Stomach (tissue), 9 donors: ENCODE results near the gene DNAJC8. TPM values are rescaled to one million over a fixed set of nuclear protein-coding genes. Genes with fewer than 3 reads are reported as not detected.
A peak's percentile ranks its signal among the peaks of the same experiment; 100 is the strongest.

Source experiments
- DNase-seq, 2 donors: peaks; one replicate each; pipeline versions ENCODE4 v3.0.0 to v3.0.0-alpha.2; 2013 to 2019
- H3K27ac ChIP-seq, 5 donors: fragments of 200-600 bp in 4 of 5; sonication (generic) in 4 of 5; one replicate each; pipeline ENCODE4 v1.5.1; 2013 to 2019; ENCODE audit warnings: mild to moderate bottlenecking in 1 of 5, moderate library complexity in 1 of 5
- H3K27me3 ChIP-seq, 3 donors: fragments of 200-600 bp; sonication (generic); one replicate each; pipeline ENCODE4 v1.5.1; 2017 to 2019; ENCODE audit warnings: mixed run types in 1 of 3
- H3K36me3 ChIP-seq, 4 donors: fragments of 200-600 bp; sonication (generic); 1 replicate in 3 of 4; 2 replicates in 1 of 4; pipeline ENCODE4 v1.5.1; 2016 to 2019
- H3K4me1 ChIP-seq, 4 donors: fragments of 200-600 bp; sonication (generic); one replicate each; pipeline ENCODE4 v1.5.1; 2016 to 2019
- H3K4me3 ChIP-seq, 4 donors: fragments of 200-600 bp; sonication (generic) in 3 of 4; one replicate each; pipeline ENCODE4 v1.5.1; 2016 to 2019; ENCODE audit warnings: mild to moderate bottlenecking in 1 of 4
- H3K9me3 ChIP-seq, 4 donors: fragments of 200-600 bp; sonication (generic); one replicate each; pipeline ENCODE4 v1.5.1; 2016 to 2019
- EP300 ChIP-seq: sonication (generic); formaldehyde crosslinking; IDR thresholded peaks from one replicate; pipeline ENCODE4 v1.6.1; 2017; ENCODE audit warnings: antibody characterized with exemption
- POLR2A ChIP-seq, 4 donors: fragments of 450-650 bp; IDR thresholded peaks; one replicate each; pipeline ENCODE4 v1.6.1; 2016; ENCODE audit warnings: antibody characterized with exemption in 4 of 4, control low read depth in 2 of 4, mild to moderate bottlenecking in 1 of 4, moderate library complexity in 1 of 4
- POLR2AphosphoS5 ChIP-seq, 3 donors: sonication (generic); formaldehyde crosslinking; IDR thresholded peaks; one replicate each; pipeline ENCODE4 v1.6.1; 2016; ENCODE audit warnings: antibody characterized with exemption in 3 of 3
- WGBS, 5 donors: extraction: QIAGEN DNeasy Blood & Tissue Kit in 3 of 5; methylation state at CpG; one replicate each; pipeline versions ENCODE4 v1.1.5 to v1.1.7; 2013 to 2018; 5-methylcytosine and 5-hydroxymethylcytosine counted together
- intact Hi-C: fragments of 100-400 bp; cut with DNase I; formaldehyde crosslinking; loops from one replicate; pipeline ENCODE4 v1.15.1; 2023; ENCODE audit warnings: low total_unique reads
- polyA plus RNA-seq, 3 donors: library from polyadenylated mRNA; stranded (reverse); fragments of 200-250 nt; gene quantifications; one replicate each; pipeline ENCODE4 v1.2.3, GENCODE V29; 2013
- total RNA-seq, 5 donors: library from RNA; depleted of rRNA; stranded (reverse); fragments of >200 nt; gene quantifications; one replicate each; pipeline versions ENCODE4 v1.1.0 to v1.2.3, GENCODE V29; 2014 to 2016
- TF ChIP-seq, protein P1 (sequence below), 7 experiments: fragments of 450-650 bp in 4 of 7; fragments of 200-600 bp in 3 of 7; sonication (generic) in 3 of 7; IDR thresholded peaks; one replicate each; pipeline ENCODE4 v1.5.1; 2016 to 2019; ENCODE audit warnings: antibody characterized with exemption in 7 of 7, control low read depth in 2 of 7, mild to moderate bottlenecking in 1 of 7
- donor health status: healthy with polysubstance abuse.
- donor health status: Bipolar disorder and iron deficiency.
- donor health status: healthy.

Gene DNAJC8
- total and polyA plus RNA-seq, 8 donors = 38.4 to 111 (median 74.4) TPM

GRCh38 chr1:28162151-28162550 lies 70.7 kb downstream of the DNAJC8 start:
- WGBS, 5 donors = 75 to 84% (median 79%) methylated on average over 6 to 7 of the region's 7 CpGs
- Histone ChIP-seq H3K9me3 (no peaks in the 10 kb centered on the region), H3K4me3 (no peak overlapping the region), H3K27ac (peak overlapping the region in 2 of 5 donors; percentile 59 to 73), H3K4me1 (peaks cover 17 to 64% (median 25%) of the 10 kb centered on the region in 4 donors), H3K36me3 (no peaks in the 10 kb centered on the region), H3K27me3 (no peaks in the 10 kb centered on the region)
- DNase-seq = no peak
- TF ChIP-seq POLR2A (IDR thresholded peaks at IDR 0.05) (no peak), EP300 (no peak), POLR2AphosphoS5 (IDR thresholded peaks at IDR 0.05) (no peak)
- TF ChIP-seq, protein P1, sequence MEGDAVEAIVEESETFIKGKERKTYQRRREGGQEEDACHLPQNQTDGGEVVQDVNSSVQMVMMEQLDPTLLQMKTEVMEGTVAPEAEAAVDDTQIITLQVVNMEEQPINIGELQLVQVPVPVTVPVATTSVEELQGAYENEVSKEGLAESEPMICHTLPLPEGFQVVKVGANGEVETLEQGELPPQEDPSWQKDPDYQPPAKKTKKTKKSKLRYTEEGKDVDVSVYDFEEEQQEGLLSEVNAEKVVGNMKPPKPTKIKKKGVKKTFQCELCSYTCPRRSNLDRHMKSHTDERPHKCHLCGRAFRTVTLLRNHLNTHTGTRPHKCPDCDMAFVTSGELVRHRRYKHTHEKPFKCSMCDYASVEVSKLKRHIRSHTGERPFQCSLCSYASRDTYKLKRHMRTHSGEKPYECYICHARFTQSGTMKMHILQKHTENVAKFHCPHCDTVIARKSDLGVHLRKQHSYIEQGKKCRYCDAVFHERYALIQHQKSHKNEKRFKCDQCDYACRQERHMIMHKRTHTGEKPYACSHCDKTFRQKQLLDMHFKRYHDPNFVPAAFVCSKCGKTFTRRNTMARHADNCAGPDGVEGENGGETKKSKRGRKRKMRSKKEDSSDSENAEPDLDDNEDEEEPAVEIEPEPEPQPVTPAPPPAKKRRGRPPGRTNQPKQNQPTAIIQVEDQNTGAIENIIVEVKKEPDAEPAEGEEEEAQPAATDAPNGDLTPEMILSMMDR (IDR thresholded peaks at IDR 0.05) = no peak
- intact Hi-C loops = no loop called here

- intact Hi-C loops = no loop called here
- 87 to 93% (median 90%) methylated on average over 3 of the region's 3 CpGs for WGBS, 5 donors
- Histone ChIP-seq H3K27ac (peak overlapping the region in 4 of 5 donors; percentile 43 to 73 (median 61)), H3K9me3 (no peaks in the 10 kb centered on the region), H3K36me3 (no peaks in the 10 kb centered on the region), H3K4me3 (no peak overlapping the region), H3K27me3 (no peaks in the 10 kb centered on the region), H3K4me1 (peaks cover 17 to 68% (median 25%) of the 10 kb centered on the region in 4 donors)
- no peak for DNase-seq
- TF ChIP-seq, protein P1 (IDR thresholded peaks at IDR 0.05) = no peak
- no peak for TF ChIP-seq EP300
- no peak for TF ChIP-seq POLR2A (IDR thresholded peaks at IDR 0.05)
- no peak for TF ChIP-seq POLR2AphosphoS5 (IDR thresholded peaks at IDR 0.05)
Observed at GRCh38 chr1:28161751-28162150, 71.1 kb downstream of the DNAJC8 start.

DNA sequence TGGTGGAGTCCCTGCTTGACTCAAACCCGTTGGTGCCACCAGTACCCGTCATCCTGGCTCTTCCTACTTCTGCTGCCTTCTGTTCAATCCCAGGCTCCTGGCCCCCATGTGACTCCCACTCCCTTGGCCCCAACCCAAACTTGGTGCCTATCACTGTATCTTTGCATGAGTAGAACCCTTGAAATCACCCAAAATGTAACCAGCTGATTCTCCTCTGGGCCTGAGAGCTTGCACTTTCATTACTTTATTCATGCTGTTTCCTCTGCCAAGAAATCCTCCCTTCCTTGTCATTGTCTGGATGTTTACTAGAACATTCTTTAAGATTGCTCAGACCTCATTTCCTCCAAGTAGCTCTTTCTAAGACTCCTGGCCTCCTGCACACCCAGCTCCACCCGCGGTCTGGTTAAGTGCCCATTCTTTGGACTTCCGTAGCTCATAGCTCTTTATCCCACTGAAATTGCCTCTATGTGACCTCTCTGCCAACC lies 72.0 kb downstream of the DNAJC8 start:
- no peaks in the 10 kb centered on the region for H3K36me3 ChIP-seq
- H3K27me3 ChIP-seq = no peaks in the 10 kb centered on the region
- H3K27ac ChIP-seq = peak overlapping the region; percentile 22 to 73 (median 59)
- WGBS, 5 donors = 43 to 56% (median 51%) methylated on average over 5 of the region's 5 CpGs
- DNase-seq = peak in 1 of 2 donors; percentile 64
- TF ChIP-seq POLR2A (IDR thresholded peaks at IDR 0.05) (no peak), EP300 (no peak), POLR2AphosphoS5 (IDR thresholded peaks at IDR 0.05) (peak in 1 of 3 donors; percentile 71)
- TF ChIP-seq, protein P1 (IDR thresholded peaks at IDR 0.05) = no peak
- H3K9me3 ChIP-seq = no peaks in the 10 kb centered on the region
- intact Hi-C loops = no loop called here
- peaks cover 17 to 76% (median 25%) of the 10 kb centered on the region in 4 donors for H3K4me1 ChIP-seq
- H3K4me3 ChIP-seq = no peak overlapping the region

GRCh38 chr1:28159680-28160079 lies 73.1 kb downstream of the DNAJC8 start:
- TF ChIP-seq, protein P1 (IDR thresholded peaks at IDR 0.05) = no peak
- TF ChIP-seq EP300 (no peak), POLR2A (IDR thresholded peaks at IDR 0.05) (no peak), POLR2AphosphoS5 (IDR thresholded peaks at IDR 0.05) (no peak)
- no peak for DNase-seq
- no peaks in the 10 kb centered on the region for H3K27me3 ChIP-seq
- WGBS, 5 donors = 70 to 96% (median 88%) methylated on average over 7 of the region's 7 CpGs
- H3K9me3 ChIP-seq = no peaks in the 10 kb centered on the region
- H3K36me3 ChIP-seq = no peaks in the 10 kb centered on the region
- no peak overlapping the region for H3K4me3 ChIP-seq
- intact Hi-C loops = no loop called here
- H3K4me1 ChIP-seq = peaks cover 17 to 86% (median 25%) of the 10 kb centered on the region in 4 donors
- H3K27ac ChIP-seq = peak overlapping the region in 4 of 5 donors; percentile 43 to 73 (median 61)
